Stimulated activated CD4-positive, alpha-beta T cell treated with anti-CD3 and anti-CD28 coated beads, TNF-alpha, amount 100 ng/mL, for 48 hours (primary cell): ENCODE results near the gene PGC.

Experiments used
- DNase-seq, 3 donors: peaks; one replicate each; pipeline ENCODE4 v3.0.0-alpha.2; 2020; ENCODE audit warnings: low read depth in 3 of 3

Gene PGC

DNA sequence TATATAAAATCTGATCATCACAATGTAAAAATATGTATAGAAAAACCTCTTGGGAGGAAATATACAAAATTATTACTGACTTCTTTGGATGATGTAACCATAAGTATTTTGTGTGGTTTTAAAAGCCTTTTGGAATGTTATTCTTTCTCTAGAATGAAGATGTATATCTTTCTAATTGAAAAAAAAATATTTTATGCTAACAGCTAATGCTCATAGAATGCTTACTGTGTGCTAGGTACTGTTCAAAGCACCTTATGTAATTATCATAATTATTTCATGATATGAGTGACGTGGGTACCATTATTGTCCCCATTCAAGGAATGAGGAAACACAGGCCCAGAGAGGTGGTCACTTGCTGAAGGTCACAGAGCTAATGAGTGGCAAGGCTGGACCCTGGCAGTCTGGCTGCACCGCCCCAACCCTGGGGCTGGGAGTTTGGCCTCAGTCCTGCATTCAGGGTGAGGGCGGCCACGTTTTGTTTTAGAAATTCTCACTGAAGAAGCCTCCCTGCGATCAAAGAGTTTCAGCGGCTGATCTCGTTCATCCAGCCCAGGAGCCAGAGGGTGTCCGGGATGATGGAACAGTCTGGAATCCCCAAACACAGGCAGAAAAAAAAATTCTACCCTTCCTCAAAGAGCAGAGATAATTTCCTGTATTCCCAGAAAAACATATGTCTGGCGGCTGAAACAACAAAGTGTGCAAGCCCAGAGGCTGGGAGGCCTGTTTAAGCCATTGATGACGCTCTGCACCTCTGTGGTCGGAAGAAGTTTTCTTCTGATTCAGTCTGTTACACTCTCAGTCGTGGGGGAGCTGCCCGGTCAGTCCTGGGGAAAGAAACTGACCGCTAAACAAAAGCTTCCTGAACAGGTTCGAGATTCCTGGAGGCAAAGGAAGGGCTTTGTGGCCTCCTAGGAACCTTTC, 49.1 kb downstream of the PGC start:
- DNase-seq: no peak

DNA sequence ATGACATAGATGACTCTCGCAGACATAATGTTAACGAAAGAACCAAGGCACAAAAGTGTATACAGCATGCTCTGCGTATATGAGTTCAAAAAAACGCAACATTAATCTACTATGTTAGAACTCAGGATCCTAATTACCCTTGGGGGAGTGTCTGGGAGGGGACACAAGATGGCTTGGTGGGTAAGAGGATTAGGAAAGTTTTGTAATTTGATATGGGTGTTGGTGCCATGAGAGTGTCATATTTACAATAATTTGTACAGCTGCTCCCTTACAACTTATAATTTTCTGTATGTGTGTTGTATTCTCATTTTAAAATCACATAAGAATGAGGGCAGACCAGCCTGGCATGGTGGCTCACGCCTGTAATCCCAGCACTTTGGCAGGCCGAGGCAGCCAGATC, 50.4 kb downstream of the PGC start:
- DNase-seq: no peak

DNA sequence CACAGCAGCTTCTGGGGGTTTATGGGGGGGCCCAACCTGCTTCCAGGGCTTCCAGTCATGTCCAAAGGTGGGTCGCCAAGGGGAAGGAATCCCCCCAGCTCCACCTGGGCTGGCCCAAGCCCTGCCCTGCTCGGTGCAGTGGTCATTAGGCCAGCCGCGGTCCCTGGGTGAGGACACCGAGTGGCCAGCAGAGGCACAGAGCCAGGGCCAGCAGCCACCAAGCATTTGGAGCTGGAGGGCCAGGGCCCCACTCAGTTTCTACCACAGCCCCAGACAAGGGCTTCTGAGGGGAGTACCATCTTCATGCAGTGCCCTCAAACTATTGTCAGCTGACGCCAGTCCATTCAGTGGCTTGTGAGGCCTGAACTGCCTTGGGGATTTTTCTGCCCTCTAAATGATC, 51.4 kb downstream of the PGC start:
- no peak for DNase-seq

DNA sequence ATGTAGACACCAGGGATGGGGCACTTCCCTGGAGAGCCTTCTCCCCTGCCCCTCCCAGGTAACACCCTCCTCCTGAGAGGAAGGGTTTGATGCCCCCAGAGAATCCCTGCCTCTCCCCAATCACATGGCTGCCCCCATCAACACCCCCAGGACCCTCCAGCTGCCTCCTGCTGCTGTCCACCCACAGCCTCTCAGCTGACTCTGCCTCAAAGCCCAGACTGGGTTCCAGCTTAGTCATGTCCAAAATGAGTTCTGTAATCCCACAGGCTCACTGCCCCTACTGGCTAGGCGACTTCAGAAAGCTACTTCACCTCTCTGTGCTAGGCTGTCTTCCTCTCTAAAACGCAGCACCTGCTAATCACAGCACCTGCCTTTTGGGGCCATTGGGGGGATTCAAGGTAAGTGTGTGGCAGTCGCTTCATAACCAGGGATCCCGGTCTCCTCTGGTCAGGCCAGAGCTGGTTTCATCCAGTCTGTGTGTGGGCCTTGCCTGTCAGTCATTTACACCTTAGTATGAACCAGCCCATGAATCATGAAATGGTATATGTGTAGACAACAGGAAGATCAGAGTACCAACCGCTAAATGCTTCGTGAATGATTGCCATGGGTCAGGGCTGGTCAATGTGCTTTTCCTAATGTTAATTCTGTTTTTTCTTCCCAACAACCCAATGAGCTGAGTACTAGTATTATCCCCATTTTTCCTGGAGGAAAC, 52.2 kb downstream of the PGC start:
- no peak for DNase-seq

DNA sequence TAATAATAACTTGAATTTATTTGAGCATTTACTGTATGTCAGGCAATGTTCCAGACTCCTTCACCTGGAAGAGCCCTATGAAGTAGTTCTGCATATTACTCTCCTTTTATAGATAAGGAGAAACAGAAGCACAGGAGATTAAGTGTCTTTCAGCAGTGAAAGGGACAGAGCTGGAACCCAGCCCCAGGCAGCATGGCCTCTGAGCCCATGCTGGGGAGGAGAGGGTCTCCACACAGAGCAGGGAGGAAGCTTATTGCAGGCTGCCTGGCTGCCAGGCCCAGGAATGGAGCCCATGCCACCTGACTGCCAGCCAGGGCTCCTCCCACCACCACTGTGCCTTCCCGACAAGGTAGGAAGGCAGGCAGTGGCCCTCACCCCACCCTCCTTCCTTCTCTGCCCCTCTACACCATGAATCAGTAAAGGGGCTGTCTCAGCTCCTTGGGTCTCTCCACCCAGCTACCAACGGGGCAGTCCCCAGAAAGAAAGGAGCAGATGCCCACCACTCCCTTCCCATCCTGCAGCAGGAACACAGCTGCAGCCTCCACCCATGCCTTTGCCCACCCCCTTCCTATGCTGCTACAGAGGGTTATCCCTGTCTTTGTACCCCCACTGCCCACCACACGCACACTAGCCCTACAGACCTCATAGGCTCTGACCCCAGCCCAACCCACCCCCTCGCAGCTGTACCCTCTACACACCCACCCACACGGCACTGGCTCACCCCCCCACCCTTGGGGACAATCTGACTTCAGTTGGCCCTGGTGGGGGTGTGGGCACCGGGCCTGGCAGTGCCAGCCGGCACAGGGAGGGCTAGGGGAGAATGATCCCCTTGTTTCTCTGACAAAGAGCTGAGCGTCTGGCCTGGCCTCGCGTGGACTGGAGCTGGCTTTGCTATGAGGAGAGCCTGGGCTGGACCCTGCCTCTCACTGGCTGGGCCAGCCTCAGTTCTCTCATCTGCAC, 53.6 kb downstream of the PGC start:
- DNase-seq: no peak

DNA sequence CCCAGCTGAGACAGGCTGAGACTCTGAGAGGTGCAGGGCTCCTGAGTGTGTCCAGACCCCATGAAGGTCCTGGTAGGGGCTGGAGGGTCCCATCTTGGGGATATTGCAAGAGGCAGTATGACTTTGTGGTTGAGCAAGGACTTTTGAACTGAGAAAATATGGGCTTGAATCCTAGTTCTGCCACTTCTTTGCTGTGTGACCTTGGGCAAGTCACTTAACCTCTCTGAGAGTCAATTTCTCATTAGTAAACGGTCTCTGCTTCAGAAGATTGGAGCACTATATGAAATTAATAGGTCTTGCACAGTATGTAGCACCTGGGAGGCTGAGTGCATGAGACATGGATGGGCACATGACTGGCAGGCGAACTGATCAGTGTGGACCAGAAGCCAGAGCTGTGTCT, 54.5 kb downstream of the PGC start:
- DNase-seq: no peak

DNA sequence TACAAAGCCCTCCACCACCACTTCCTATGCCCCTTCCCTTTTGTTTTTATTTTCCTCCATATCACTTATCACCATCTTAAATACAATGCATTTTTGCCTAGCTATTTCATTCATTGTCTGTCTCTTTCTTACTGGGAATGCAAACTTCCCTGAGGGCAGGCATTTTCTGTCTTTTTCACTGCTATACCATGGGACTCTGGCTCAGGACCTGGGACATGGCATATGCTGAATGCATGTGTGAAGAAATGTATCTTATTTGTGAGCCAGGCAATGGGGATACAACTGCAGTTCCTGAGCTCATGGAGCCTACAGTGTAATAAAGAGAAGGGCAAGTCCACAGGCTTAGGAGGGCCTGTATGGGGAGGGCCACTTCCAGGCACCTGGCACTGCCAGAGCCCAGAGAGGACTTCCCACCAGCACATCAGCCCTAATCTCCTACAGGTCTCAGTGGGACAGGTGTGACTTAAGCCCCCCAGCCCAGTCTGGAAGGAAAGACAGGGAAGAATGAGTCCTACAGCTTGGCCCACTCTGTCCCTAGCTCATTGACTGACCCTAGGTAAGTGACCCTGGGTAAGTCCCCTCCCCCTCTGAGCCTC, 55.0 kb downstream of the PGC start:
- no peak for DNase-seq

DNA sequence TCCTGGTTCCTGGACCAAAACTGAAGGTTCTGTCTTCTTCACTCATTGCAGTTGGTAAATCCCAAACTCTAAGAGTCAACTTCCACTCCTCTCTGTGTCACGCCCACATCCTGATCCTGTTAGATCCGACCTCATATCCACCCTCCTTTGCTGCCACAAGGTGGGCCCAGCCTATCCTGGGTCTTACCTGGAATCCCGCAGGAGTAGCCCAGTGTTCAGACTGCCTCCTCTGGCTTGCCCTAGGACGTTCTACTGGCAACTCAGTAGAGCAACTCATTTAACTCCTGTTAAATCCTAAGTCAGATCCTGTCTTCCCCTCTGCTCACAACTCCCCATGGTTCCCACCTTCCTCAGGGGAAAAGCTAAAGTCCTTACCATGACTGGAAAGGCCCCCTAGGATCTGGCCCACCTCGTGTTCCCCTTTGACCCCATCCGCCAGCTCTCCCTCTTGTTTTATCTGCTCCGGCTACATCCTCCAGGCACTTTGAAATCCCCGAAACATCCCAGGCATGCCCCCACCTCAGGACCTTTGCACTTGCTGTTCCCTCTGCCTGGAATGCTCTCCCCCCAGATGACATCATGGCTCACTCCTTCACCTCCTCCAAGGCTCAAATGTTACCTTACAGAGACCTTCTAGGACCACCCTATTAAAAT, 55.6 kb downstream of the PGC start:
- no peak for DNase-seq

DNA sequence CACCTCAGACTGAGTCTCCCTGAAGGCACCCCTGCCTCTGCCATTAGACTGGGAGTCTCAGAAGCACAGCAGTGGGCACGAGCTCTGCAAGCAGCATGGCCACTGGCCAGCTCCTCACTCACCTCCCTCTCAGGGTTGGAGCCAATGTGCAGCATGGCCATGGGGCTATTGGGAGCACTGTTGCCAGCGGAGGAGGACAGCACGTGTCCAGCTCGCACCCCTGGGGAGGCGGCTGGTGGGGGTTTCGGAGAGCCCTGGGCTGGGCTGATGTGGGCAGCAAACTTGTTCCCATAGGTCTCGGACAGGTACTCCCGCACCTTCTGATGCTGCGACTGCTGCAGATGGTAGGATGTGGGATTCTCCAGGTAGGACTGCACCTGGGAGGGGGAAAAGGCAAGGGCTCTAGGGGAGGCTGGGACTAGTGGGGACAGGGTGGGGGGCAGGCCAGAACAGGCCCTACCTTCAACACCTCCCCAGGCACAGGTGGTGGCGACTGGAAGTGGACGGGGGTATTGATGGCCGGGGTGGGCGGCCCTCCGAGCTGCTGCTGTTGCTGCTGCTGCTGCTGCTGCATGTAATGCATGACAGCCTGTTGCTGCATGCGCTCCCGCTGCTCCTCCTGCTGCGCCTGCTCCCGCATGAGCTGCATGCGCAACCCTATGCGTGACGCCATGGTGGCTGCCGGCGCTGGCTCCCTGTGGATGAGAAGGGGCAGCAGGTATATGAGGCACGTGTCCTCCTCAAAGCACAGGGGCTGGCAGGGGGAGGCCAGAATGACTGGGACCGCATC, 56.5 kb downstream of the PGC start:
- DNase-seq: no peak

DNA sequence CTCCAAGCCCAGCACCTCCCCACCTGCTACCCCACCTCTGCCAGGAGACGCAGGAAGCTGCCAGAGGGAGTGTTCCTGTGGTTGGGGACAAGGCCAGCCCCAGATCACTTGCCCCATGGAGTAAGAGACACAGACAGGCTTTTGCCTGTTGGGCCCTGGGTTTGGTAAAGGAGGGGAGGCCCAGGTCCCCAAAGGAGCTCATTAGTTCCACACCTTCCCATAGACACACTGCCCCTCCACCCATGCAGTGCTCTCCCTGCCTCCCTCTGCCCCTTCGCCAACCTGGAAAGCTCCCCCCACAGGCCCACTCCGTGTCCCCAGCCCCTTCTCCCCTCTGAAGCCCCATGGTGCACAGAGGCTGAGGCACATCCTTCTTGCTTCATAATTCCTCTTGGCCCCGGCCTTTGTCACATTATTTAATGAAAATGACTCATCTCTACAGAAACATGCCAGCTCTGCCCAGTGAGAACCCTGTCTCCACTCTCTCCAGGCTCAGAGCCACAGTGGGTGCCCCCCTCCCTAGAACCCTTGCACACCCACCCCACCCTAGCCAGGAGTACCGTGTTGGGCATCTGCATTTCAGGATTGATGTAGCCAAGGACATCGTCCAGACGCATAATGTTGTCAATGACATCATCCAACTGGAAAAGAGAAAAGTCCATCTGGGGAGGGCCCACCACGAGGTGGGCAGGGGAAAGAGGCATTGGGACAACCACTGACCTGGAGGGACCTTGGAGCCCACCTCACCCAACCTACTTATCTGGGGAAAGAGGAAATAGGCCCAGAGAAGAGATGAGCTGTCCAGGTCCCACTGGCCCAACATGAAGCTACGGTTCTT, 57.8 kb downstream of the PGC start:
- no peak for DNase-seq

DNA sequence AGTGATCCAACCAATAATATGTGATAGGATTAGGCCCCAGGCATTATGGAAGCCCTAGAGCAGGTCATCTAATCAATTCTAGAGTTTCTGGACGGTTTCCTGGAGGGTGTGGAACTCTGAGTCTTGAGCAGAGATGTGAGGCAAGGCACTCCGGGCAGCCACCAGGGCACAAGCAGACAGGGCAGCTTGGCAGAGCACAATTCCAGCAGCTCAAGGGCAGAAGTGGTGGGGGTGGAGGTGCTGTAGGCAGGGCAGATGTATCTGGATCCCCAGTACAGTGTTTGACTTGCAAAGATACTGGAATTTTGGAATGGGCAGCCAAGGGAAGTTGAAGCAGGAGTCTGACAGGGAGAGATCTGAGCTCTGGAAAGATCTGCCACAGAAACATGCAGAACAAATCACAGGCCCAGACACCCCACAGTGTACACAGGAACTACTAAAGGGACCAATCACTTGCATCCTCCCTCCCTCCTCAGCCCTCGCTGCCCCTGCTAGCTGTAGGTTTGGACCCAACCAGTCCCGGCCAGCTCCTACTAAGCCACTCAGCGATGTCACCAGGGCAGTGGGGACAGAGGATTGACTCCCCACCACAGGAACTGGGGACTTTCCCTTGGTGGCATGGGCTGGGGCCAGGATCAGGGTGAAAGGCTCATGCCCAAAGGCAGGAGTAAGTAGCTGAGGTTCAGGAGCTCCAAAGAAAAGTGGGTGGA, 58.8 kb downstream of the PGC start:
- no peak for DNase-seq

DNA sequence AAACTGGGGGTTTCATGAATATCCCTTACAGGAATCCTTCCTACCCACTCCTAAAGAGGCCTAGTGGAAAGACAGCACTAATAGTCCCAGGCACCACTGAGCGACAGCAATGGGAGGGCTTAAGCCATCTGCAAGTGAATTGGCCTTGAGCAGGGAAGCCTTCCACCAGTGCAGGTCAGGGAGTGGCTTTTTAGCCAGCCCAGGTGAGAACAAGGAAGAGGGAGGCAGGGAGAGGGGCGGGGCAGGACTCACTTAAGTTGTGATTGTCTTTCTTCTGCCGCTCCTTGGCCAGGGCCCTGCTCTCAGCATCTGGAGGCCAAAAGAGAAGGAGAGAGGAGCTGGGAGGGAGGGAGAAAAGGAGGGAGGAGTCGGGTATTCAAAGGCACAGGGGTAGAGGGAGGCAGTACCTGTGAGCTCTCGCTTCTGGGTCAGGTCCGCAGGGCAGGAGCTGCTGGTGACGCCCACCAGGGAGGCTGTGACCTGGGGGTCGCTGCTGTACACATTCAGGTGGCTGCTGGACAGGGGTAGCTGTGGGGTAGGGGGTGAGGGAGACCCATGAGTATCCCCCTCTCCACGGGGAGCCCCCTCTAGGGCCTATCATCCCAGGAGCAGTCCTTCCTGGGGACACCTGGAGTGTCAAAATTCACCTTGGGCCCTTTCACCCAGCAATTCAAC, 59.6 kb downstream of the PGC start:
- DNase-seq: no peak
